Measurements from ENCODE around the gene HOMER2. TPM values are rescaled to one million over a fixed set of nuclear protein-coding genes. Genes with fewer than 3 reads are reported as not detected.

Gene HOMER2
- total RNA-seq, 1 donor from 2014 or later, result 21.0 TPM

GRCh38 chr15:82909080-82909815 is 43.3 kb downstream of the HOMER2 start:
- Mint-ChIP-seq H3K9me3 (ENCODE audit: low read depth) (peaks cover 19% of the 10 kb centered on the region), H3K27me3 (no peaks in the 10 kb centered on the region), H3K4me3 (ENCODE audit: low read depth) (no peak overlapping the region), H3K36me3 (ENCODE audit: insufficient read depth) (peaks cover 10% of the 10 kb centered on the region), H3K4me1 (ENCODE audit: low read depth) (peaks cover 8% of the 10 kb centered on the region), H3K27ac (peak overlapping the region; percentile 5)
- DNase-seq (ENCODE audit: low spot score, unreplicated experiment), result no peak
- no peak for TF ChIP-seq CTCF (IDR thresholded peaks at IDR 0.05; ENCODE audit: unreplicated experiment)

GRCh38 chr15:82907350-82907749 is 45.2 kb downstream of the HOMER2 start:
- Mint-ChIP-seq H3K4me1 (ENCODE audit: low read depth) (peaks cover 8% of the 10 kb centered on the region), H3K4me3 (ENCODE audit: low read depth) (no peak overlapping the region), H3K27ac (no peak overlapping the region), H3K27me3 (no peaks in the 10 kb centered on the region), H3K9me3 (ENCODE audit: low read depth) (peaks cover 19% of the 10 kb centered on the region), H3K36me3 (ENCODE audit: insufficient read depth) (peaks cover 10% of the 10 kb centered on the region)
- TF ChIP-seq CTCF (IDR thresholded peaks at IDR 0.05; ENCODE audit: unreplicated experiment), result no peak
- no peak for DNase-seq (ENCODE audit: low spot score, unreplicated experiment)

GRCh38 chr15:82904574-82904973 is 47.9 kb downstream of the HOMER2 start:
- H3K9me3 Mint-ChIP-seq (ENCODE audit: low read depth), result peaks cover 19% of the 10 kb centered on the region
- no peak for TF ChIP-seq CTCF (IDR thresholded peaks at IDR 0.05; ENCODE audit: unreplicated experiment)
- no peaks in the 10 kb centered on the region for H3K27me3 Mint-ChIP-seq
- no peak for DNase-seq (ENCODE audit: low spot score, unreplicated experiment)
- no peak overlapping the region for H3K27ac Mint-ChIP-seq
- H3K4me3 Mint-ChIP-seq (ENCODE audit: low read depth), result no peak overlapping the region
- peaks cover 16% of the 10 kb centered on the region for H3K4me1 Mint-ChIP-seq (ENCODE audit: low read depth)
- H3K36me3 Mint-ChIP-seq (ENCODE audit: insufficient read depth), result peaks cover 10% of the 10 kb centered on the region

GRCh38 chr15:82903511-82903910 is 49.0 kb downstream of the HOMER2 start:
- Mint-ChIP-seq H3K36me3 (ENCODE audit: insufficient read depth) (peaks cover 4% of the 10 kb centered on the region), H3K4me3 (ENCODE audit: low read depth) (no peak overlapping the region), H3K27ac (no peak overlapping the region), H3K4me1 (ENCODE audit: low read depth) (peaks cover 16% of the 10 kb centered on the region), H3K27me3 (no peaks in the 10 kb centered on the region), H3K9me3 (ENCODE audit: low read depth) (peaks cover 9% of the 10 kb centered on the region)
- TF ChIP-seq CTCF (IDR thresholded peaks at IDR 0.05; ENCODE audit: unreplicated experiment), result no peak
- DNase-seq (ENCODE audit: low spot score, unreplicated experiment), result no peak

- DNase-seq (ENCODE audit: low spot score, unreplicated experiment), result no peak
- H3K36me3 Mint-ChIP-seq (ENCODE audit: insufficient read depth), result peaks cover 2% of the 10 kb centered on the region
- no peaks in the 10 kb centered on the region for H3K9me3 Mint-ChIP-seq (ENCODE audit: low read depth)
- no peak for TF ChIP-seq CTCF (IDR thresholded peaks at IDR 0.05; ENCODE audit: unreplicated experiment)
- H3K27me3 Mint-ChIP-seq, result no peaks in the 10 kb centered on the region
- H3K4me3 Mint-ChIP-seq (ENCODE audit: low read depth), result no peak overlapping the region
- H3K4me1 Mint-ChIP-seq (ENCODE audit: low read depth), result peaks cover 16% of the 10 kb centered on the region
- no peak overlapping the region for H3K27ac Mint-ChIP-seq
These were observed 51.3 kb downstream of the HOMER2 start for GRCh38 chr15:82901114-82901805.
